Suppressor macrophage treated with lipopolysaccharide for 4 hours (primary cell): ENCODE results near the gene TRIM14.
"Not testable (repeated sequence)": the region's sequence is repeated elsewhere in the genome, so short reads cannot be mapped to it uniquely, and the experiment has no call there.

ENCODE experiments used
- DNase-seq: peaks from one replicate; pipeline ENCODE4 v3.0.0-alpha.2; 2020

Gene TRIM14

DNA sequence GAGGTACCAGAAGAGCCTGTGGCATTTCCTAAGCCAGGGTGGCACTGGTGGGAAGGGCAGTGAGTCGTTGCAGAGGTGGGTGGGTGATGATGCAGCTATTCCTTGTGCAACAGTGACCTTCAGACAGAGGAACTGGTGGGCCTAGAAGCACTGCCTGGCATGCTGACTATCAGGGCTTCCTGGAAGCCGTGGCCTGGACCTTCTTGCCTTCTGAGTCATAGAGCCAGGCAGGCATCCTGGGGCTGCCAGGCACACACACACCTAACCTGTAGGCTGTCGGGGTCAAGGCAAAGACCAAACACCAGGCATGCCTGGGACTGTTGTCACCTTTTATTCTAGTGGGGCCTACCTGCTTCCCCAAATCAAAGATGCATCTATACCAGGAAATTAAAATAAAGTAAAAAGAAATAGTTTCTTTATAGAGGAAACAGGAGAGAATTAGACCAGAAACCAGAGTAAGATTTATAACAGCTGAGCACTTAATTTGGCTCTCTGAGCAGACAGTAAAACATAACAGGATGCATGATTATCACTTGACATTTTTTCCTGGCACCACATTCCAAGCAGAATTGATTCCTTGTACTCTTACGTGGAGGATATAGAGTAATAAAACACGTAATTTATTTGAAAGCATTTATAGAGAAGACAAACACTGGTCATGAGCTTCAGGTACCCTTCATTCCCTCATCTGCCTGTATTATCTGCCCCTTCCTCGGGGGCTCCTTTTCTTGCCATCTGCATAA is 37.4 kb downstream of the TRIM14 start:
- peak; percentile 93 for DNase-seq

DNA sequence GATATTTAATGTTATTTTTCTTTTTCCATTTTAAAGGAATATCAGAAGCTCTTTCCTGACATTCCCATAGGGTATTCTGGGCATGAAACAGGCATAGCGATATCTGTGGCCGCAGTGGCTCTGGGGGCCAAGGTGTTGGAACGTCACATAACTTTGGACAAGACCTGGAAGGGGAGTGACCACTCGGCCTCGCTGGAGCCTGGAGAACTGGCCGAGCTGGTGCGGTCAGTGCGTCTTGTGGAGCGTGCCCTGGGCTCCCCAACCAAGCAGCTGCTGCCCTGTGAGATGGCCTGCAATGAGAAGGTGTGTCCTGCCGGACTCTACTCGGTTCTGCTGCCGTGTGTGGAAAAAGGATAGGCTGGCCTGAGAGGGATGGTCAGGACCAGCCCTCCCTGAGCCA is 38.2 kb downstream of the TRIM14 start:
- no peak for DNase-seq

DNA sequence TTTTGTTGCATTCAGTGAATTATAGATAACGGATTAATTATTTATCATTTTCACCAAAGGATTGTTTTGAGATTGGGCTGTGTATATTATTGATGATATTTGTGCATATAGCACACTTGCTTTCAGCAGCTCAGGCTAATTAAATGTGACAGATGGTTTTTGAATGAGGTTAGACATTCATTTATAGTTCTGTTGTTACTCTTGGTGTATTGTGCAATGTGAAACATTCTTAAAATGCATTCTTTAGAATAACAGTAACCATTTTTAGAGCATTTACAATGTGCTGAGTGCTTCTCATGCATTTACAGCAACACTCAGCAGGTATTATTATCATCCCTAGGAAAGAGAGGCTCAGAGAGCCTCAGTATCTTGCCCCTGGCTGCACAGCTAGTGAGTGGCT is 38.7 kb downstream of the TRIM14 start:
- DNase-seq, result no peak

DNA sequence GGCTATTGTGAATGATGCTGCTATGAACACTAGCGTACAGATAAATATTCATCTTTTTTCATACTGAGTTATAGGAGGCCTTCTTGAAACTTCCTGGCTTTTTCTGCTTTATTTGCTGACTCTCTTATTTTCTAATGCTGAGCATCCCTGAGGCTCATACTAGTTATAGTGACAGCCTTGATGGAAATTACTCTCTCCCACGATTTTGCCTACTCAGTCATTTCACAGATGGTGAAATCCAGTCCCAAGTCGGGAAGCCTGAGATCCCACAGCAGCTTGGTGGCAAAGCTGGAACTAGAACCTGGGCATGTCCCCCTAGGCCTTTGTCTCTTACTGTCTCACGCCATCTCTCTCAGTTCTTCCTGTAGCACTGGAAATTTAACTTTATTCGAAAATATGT is 40.1 kb downstream of the TRIM14 start:
- no peak for DNase-seq

DNA sequence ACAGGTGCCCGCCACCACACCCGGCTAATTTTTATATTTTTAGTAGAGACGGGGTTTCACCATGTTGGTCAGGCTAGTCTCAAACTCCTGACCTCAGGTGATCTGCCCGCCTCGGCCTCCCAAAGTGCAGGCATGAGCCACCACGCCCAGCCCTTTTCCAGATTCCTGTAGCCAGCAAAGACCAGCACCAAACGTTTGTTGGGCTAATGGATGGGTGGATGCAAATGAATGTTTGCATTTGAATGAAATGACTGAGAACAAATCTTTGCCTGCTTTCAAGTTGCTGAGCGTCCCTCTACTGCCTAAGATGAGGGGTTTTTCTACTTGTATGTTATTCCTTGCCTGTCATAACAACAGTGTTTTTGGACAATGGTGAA is 42.5 kb downstream of the TRIM14 start:
- not testable (repeated sequence) for DNase-seq

DNA sequence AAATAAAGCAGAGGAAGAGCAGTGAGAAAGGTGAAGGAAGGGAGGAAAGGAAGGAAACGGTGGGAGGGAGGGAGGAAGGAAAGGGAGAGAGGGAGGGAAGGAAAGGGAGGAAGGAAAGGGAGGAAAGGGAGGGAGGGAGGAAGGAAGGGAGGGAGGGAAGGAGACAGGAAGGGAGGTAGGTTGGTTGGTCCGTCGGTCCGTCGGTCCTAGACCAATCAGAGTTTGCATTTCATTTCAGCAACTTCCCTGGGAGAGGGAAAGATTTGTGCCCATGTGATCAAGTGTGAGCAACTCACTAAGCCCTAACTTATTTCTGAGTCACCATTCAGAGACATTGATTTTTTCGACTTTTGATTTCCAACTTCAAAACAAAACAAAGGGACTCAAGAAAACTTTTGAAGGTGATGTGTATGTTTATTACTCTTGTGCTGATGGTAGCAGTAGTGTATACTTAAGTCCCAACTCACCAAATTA is 43.7 kb downstream of the TRIM14 start:
- peak; percentile 68 for DNase-seq

DNA sequence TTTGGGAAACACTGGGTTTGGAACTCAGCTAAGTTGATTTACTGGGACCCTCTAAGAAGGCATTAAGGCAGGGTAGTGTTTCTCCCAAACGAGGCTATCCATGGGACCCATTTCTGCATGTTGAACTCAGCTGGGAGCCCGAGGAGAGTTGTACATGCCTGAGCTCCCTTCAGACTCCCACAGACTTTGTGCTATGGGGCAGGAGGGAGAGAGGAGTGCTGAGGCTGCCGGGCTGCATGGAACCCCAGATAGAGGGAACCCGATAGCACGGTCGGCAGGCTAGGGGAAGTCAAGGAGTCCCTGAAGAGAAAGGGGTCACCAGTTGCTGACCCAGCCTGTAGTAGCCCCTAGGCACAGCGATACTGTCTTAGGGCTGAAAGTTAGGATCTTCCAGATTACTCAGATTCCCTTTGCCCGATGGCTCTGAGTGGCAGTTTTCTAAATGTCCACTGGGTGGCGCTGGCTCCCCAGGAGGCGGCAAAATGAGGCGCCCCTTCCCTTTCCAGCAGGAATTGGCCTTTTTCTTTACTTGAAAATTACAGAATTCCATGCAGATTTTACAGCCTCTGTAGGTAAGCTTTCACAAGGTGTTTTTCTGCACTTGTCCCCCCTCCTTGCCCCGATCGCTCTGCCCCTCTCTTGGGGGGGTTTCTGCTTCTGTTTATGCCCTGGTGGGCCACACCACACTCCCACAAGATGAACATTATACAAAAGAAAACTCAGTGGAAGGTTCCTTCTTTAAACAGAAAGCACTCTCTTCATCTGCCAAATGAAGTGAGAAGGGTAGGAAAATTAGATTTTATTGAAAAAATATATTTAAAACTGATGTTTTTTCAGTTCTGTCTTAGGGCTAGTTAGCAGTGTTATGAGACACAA is 44.7 kb downstream of the TRIM14 start:
- peak; percentile 71 for DNase-seq

DNA sequence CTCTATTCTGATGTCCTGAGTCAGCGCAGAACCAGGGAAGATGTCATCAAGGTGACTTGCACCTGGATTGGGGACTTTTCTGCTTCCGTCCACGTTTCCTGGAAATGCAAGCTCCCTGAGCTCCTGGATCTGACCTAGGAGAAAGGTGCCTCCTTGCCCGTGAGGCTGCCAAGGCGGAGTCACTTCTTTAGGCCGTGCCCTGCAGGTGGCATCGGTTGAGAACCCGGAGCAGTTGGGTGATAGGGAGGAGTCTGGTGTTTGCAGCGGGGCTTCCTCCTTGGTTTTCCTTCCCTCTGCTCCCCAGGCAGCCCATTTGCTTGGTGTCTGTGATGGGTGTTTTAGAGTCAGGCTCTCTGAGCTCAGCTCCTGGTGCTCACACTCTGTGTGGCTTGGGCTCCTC is 47.3 kb downstream of the TRIM14 start:
- DNase-seq, result no peak

DNA sequence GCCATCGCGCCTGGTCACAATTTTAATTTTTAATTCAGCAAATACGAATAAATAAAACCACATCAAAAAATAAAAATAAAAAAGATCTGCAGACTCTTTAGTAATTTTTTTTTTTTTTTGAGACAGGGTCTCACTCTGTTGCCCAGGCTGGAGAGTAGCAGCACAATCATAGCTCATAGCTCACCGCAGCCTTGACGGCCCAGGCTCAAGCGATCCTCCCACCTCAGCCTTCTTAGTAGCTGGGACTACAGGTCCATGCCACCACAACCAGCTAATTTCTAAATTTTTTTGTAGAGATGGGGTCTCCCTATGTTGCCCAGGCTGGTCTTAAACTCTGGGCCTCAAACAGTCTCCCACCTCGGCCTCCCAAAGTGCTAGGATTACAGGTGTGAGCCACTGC is 48.3 kb downstream of the TRIM14 start:
- DNase-seq, result no peak

DNA sequence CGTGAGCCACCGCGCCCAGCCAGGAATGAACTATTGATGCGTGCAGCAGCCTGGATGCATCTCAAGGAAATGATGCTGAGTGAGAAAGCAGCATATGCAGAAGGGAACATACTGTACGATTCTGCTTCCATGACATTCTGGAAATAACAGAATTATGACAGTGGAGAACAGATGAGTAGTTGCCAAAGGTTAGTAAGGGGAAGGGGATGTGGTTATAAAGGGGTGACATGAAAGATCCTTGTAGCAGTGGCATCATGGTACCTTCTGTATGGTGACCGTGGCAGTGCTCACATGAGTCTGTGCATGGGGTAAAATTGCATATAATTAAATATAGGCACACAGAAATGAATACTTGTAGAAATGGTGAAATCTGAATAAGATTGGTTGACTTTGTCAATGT is 49.5 kb downstream of the TRIM14 start:
- DNase-seq, result no peak

DNA sequence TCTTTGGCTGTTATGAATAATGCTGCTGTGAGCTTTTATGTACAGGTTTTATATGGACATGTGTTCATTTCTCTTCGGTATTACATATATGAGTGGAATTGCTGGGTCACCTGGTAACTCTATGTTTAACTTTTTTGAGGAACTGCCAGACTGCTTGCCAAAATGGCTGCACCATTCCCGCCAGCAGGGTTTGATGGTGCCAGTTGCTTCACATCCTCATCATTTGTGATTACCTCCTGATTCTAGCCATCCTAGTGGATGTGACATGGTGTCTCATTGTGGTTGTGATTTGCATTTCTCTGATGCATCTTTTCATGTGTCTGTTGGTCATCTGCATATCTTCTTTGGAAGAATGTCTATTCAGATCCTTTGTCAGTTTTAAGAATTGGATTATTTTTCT is 51.8 kb downstream of the TRIM14 start:
- DNase-seq, result peak; percentile 48

DNA sequence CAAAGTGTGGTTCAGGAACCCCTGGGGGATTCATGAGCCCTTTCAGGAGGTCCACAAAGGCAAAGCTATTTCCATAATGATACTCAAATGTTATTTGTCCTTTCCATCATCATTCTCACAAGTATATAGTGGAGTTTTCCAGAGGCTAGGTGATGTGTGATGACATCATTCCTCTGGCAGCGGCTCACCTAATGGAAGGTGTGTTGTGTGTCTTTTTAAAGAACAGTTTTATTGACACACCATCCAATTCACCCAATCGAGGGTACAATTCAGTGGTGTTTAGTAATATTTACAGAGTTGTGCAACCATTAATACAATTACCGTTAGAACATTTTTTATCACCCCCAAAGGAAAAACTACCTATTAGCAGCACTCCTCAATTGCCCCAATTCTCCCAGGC is 52.8 kb downstream of the TRIM14 start:
- DNase-seq, result no peak

DNA sequence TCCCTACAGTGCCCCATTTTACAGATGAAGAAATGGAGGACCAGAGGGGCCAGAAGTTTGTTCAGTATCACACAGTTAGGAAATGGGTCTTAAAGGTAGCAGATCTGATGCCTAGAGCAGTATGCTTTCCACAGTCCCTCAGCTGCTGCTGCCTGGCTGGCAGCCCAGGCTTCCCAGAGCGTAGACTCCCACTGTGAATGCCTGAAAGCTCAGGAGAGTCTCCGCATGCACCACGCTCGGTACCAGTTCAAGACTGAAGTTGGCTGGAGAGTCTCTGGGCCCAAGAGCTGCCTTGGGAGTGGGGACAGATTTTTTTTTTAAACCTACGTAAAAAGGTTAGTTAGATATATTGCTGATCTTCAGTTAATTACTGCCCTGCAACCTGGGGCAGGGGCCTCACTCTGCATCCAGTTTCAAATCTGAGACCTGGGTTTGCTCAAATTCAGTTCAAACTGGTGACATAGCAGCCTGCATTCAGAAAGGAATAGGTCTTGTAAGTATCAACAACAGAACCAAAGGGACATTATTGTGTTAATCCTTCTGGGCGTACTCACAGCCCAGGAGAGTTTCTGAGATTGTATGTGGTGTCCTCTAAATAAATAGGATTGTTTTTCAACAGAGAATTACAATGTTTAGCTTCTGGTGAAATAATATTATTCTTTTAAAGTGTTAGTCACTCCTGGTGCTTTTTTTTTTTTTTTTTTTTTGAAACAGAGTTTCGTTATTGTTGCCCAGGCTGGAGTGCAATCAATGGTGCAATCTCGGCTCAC is 54.2 kb downstream of the TRIM14 start:
- DNase-seq, result no peak

DNA sequence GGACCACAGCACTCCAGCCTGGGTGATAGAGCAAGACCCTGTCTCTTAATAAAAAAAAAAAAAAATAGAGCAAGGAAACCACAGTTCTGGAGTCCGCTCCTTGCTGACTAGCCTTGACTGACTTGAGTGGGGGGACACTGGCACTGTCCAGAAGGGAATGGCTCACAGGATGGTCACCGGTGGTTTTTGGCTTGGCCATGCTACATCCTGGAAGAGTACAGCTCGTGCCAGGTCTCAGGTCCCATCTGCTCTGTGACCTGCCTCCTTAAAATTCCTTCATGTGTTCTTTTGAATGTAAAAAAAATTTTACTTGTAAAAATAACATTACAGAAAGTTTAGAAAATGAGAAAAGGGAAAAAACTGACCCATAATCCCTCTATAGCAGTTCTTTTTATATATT is 56.9 kb downstream of the TRIM14 start:
- no peak for DNase-seq

DNA sequence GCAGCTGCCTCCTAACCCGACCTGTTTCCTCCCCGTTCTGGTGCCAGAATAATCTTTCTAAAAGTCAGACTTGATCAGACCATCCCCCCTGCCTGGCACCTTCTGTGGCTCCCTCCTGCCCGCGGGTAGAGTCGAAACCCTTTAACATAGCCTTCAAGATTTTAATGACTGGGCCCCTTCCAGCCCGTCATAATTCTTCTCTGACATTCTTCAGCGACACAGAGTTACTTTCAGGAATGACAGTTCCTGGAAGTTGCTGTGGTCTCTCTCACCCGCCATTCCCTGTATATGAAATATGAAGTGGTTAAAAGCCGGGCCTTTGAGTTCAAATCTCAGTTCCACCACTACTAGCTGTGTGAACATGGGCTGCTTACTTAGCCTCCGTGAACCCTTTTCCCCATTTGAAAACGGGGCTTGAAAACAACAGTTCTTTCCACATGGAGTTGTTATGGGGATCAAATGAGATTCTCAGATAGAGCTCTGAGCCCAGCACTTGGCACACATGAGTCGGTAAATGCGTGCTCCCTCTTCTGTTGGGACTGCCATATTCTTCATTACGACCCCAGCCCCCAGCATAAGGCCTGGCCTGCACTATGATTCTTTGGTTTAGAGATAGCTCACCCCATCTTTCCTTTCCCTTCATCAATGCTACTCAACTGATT is 61.8 kb downstream of the TRIM14 start:
- no peak for DNase-seq

DNA sequence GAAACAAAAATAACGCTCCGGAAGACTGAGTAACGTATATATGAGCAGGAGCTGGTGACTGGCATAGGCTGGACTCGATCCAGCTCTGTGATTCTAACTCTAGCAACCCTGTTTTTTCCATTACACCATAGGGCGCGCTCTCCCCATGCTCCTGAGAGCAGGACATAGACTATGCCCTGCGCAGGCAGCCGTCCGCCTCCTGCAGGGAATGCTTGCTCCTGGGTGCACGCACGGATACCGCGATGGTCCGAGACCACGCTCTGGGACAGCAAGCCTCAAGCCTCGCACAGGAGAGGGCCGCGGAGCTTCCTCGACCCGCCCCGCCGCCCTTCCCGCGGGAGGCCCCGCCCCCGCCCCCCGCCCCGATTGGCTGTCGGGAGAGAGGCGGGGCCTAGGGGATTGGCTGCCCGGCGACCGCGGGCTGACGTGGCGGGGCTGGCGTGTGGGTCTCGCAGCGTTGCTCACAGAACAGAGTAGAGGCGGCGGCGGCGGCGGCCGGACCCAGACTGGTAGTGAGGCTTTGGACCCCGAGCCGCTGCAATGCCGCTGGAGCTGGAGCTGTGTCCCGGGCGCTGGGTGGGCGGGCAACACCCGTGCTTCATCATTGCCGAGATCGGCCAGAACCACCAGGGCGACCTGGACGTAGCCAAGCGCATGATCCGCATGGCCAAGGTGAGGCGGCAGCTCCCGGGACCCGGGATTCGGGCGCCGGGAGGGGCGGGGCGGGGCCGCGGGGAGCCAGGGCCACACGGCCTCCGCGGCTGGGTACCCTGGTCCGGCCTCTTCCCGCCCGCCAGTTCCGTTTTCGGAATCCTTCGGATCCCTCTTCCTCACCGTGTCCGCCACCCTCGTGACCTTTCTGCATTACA is 62.5 kb downstream of the TRIM14 start, which contains the start of gene NANS:
Gene NANS (plus strand): TSS at position 464 of the 869 bp plus-strand sequence. CDS start 77 bp downstream, at position 541.
- DNase-seq, result peak; percentile 96

DNA sequence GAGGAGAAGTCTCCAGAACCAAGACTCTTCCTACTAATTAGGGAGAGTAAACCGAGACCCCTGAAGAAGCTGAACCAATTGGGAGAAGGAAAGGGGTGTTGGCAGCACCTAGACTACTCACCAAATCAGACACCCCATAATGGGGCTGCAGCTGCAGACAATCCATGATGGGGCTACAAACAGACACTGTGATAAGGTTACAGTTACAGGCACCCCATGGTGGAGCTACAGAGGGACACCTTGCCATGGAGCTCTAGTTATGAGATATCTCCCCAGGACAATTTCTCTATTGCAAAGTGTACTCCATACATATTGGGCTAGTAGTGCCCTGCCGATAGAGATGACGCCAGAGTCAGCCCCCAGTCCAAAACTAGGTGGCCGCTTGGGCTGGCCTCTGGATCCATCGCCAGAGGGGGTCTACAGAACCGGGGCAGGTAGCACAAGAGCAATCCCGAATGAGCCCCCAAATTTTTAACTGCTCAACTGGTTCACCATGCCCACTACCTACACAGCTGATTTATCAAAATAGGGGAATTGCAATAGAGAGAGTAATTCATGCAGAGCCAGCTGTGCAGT is 64.6 kb downstream of the TRIM14 start:
- DNase-seq, result no peak

DNA sequence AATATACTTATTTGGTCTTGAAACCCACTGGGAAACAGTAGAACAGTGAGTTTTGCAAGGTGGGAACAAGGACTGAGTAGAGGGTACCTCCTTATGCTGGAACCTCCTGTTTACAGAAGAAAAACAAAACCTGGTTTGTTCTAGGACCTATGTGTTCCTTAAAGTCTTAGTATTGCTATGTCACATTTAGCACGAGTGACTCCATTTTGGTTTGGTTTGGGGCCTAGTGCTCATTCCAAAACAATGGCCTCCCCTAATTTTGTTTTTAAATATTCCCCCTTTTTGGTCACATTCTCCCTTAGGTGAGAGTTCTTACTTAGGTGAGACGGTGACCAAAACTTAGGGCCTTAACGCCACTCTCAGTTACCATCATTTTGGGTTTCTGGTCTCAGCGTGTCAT is 68.7 kb downstream of the TRIM14 start:
- DNase-seq, result no peak

DNA sequence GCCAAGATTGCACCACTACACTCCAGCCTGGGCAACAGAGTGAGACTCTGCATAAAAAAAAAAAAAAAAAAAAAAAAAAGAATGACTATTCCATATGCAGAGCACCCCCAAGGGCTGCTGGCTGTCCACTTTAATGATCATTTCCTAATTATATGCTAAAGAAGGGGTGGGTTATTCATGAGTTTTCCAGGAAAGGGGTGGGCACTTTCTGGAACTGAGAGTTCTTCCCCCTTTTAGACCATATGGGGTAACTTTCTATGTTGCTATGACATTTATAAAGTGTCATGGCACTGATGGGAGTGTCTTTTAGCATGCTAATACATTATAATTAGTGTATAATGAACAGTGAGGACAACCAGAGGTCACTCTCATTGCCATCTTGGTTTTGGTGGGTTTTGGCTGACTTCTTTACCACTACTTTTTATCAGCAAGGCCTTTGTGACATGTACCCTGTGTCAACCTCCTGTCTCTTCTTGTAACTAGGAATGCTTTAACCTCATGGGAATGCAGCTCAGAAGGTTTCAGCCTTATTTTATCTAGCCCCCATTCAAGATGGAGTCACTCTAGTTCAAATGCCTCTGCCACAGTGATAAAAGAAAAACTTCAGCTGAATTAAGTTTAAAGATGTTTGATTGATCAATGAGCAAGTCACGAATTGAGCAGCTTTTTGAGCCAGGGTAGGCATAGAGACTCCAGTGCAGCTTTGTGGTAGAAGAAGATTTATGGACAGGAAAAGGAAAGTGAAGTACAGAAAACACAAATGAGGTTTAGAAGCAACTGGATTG is 69.5 kb downstream of the TRIM14 start:
- peak; percentile 27 for DNase-seq

DNA sequence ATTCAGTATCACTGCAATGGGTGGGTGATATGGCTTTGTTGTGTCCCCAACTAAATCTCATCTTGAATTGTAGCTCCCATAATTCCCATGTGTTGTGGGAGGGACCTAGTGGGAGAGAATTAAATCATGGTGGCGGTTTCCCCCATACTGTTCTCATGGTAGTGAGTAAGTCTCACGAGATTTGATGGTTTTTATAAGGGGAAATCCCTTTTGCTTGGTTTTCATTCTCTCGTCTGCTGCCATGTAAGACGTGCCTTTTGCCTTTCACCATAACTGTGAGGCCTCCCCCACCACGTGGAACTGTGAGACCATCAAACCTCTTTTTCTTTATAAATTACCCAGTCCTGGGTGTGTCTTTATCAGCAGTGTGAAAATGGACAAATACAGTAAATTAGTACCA is 72.0 kb downstream of the TRIM14 start:
- DNase-seq, result peak; percentile 41

DNA sequence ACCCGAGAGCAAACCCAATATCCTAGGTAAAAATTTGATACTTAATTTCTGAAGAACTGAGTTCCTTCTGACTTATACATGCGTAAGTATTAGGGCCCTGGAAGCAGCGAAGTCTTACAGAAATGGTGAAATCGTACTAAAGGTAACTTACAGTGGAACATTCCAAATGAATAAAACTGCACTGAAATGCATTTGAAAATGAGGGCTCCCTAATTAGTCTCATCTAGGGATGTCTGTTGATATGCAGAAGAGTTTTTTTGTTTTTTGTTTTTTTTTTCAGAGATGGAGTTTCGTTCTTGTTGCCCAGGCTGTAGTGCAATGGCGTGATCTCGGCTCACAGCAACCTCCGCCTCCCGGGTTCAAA is 72.9 kb downstream of the TRIM14 start:
- no peak for DNase-seq
